HG02798 (cell line): ENCODE data around the gene NAV2.

Experiments
- ATAC-seq: cut with Tn5 transposase; IDR thresholded peaks from one replicate; pipeline ENCODE4 v1.9.1; 2021; ENCODE audit warnings: mild to moderate bottlenecking; ENCODE audit not compliant: unreplicated experiment, poor library complexity

Gene NAV2

DNA sequence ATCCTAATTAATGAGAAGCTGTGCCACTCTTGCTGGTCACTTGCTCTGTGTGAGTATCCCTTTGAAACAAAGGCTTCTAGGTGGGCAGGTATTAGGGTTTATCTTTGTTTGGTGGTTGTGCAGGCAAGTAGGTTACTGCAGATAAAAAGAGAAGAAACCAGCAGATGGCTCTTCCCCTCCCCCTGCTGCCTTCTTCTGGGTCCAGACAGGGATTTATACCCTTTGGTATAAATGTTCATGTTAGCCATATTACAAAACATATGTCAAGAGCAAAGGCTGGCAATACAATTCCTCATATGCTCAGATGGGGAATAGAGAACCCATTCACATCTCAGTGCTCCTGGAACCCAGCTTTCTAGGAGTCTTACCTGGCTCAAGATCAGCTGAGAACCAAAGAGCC lies 109.9 kb downstream of the NAV2 start:
- no peak for ATAC-seq

DNA sequence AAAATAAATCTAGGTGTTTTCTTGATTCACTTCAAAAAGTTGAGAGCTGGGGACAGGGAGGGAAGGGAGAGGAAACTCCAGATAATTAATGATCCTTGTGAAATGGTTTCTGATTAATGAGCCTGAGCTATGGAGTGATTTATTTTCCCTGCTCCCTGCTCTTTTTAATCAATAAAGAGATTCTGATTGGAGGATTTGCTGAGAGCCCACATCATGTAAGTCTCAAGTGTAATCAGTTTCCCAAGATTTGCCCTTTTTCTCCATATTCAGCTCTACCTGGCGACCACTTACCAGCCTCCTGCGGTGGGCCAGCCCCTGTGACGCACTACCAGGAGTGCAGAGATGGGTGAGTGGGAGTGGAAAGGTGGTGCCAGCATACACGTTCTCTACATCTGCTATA lies 114.0 kb downstream of the NAV2 start:
- ATAC-seq: no peak

DNA sequence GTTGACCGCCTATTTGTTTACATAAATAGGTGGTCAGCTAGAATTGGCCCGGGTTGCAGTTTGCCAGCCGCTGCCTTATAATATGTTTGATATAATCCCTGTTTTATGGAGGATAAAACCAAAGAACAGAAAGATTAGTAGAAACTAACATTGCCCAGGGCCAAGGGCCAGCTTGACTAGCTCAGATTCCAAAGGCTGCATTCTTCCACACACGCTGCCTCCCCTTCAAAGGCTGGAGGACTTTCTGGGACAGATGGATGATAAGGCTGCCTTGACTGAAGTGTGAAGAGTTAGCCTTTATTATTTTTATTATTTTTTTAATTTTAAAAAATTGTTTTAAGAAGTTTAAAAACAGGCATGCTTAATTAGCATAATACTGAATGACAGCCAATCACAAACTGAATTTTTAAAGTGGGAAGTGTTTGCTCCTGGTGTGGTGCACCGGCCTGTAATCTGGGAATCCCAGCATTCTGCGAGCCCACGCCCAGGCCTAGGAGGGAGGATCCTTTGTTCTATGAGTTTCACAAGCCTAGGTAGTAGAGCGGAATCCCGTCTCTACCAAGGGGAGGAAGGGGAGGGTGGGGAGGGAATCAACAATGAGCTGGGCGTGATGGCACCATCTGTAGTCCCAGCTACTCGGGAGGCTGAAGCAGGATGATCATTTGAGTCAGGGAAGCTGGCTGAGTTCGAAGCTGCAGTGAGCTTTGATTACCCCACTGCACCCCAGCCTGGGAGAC lies 114.9 kb downstream of the NAV2 start:
- ATAC-seq: no peak

DNA sequence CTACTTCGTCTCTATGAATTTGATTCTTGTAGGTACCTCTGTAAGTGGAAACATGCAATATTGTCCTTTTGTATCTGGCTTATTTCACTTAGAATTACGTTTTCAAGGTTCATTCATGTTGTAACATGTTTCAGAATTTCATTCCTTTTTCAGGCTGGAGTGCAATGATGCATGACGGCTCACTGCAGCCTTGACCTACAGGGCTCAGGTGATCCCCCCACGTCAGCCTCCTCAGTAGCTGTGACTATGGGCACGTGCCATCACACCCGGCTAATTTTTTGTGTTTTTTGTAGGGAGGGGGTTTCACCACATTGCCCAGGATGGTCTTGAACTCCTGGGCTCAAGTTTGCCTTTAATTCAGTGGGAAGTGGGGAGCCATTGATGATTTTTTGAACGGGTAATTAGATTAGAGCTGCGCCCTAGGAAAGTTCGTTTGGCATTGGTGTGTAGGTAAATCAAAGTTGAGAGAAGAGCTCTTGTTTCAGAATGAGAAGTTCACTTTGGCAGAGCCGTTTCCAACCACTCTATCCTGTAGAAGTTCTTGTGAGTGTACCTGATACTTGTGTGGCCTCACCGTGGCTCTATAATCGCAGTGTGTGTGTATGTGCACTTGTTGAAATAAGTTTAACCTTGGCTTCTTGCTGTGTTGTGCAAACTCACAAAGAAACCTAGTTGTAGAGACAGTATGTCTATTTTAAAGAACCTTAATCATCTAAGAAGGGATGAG lies 115.9 kb downstream of the NAV2 start:
- ATAC-seq: peak; percentile 37

DNA sequence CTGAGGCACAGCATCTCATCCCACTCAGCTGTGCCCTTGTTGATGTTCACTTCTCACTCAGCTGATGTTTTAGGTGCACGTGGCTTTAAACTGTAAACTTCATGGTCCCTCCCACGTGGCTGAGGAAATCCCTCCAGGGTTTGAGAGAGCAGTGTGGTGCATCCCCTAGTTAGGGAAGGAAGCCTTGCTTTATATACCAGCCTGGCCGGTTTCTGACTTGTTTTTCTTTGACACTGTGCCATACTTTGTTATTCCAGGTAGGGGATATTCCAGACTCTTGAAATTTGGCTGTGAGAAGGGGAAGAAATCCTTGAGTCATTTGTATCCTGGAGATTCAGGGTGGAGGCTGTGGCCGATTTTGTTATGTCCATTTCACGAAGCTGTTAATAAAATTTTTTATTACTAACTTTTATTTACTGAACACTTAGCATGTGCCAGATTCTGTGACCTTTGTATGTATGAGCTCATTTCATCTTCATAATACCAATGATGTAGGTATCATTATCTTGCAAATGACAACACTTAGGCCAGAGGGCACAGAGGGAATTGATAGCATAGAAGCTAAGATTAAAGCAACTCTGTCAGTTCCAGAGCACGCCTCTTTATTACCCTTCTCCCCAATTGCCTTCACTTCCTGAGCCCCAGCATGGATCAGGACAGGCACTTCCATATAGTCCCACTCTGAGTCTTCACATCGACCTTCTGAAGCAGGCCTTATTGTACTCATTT lies 116.6 kb downstream of the NAV2 start:
- ATAC-seq: peak; percentile 46

DNA sequence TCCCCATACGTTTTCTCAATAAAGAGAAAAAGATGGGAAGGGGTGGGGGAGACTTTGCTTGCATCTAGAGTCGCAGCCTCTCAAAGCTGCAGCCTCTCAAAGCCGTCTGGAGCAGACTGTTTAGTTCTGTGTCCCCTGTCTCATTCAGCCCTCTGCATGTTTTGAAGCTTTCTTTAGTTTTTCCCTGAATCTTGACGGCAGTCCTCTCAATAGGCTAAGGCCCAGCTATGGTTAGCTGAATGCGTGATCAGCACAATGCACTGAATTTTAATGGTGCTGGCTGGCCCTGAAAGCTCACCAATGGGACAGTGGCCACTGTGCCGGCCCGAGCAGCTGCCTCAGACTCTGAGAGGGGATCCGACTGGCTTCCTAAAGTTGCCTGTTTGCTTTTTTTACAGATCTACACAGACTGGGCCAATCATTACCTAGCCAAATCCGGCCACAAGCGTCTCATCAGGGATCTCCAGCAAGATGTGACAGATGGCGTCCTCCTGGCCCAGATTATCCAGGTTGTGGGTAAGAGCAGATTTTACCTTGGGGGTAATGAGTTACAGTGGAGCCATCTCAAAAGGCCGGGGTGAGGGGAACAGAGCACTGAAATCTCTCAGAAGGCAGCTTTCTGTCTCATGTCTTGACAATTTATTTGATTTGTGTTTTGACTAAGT lies 119.6 kb downstream of the NAV2 start:
- ATAC-seq: no peak

DNA sequence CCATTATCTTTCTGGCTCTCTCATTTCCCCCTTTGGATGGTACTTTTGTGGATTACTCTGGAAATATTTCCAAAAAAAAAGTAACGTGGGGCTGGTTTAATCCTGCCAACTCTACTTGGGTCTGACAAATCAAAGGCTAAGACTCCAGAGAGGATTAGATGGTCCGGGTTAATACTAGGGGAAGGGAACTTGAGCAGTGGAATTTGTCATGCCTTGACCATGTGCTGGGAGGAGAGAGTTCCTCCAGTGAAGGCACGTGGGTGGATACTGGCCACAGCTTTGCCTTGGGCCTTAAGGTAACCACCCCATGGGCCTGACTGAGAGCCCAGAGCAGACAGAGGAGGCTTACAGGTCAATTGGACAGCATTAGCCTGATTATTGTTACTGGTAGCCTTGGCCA lies 120.3 kb downstream of the NAV2 start:
- ATAC-seq: no peak

DNA sequence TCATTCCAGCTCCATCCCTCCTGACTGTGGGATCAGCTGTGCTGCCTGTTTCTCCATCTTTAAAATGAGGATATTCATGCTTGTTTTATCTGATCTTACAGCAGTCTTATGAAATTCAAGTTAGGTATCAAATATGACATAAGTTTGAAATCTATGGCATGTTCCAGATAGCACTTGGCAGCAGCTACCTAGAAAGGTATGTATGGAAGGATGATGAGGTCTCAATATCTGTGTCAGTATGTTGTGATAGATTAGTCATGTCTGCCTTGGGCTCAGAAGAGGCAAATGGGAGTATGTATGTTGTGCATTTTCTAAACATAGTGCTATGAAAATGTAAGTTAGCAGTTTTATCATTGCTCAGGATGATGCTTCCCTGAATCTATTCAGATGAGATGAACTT lies 122.1 kb downstream of the NAV2 start:
- no peak for ATAC-seq

DNA sequence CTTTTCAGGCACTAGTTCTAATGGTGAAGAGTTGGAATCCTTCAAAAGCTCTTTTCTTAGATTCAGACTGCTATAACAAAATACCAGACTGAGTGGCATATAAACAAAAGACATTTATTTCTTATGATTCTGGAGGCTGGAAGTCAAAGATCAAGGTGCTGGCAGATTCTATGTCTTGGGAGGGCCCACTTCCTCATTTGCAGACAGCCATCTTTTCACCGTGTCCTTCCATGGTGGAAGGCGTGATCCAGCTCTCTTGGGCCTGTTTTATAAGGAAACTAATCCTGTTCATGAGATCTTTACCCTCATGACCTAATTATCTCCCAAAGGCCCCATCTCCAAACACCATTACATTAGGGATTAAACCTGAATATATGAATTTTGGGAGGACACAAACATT lies 124.0 kb downstream of the NAV2 start:
- ATAC-seq: no peak

DNA sequence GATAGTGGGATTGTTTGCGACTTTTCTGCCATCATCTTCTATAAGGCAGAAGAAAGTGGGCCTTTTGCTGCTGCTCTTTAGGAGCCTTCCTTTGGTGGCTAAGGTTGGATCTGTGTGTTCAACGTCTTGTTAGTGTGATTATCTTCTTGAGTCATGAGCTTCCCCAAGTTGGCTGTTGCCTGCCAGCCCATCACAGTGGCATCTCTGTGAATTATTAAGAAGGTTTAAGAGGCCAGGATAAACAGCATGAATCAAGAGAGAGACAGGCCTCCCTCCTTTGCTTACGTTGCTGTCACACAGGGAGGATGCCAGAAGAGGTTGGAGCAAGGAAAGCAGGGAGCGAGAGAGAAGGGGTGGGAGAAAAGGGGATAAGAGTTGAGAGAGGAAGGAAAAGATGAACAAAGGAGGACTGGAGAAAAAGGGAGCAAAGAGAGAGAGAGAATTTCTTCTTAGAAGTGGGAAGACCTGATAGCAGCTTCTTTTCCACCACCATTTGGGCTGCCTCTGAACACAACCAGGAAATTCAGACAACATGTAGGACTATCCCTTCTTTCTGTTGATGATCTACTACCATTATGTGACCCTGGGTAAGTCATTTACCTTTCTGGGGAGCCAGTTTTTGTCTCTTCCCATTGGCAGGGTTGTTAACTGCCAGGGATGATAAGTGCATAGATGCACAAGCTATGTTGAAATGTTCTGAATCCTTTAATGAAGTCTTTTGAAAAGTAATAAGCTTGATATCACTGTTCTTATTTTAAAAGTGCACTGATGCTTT lies 126.5 kb downstream of the NAV2 start:
- ATAC-seq: no peak

DNA sequence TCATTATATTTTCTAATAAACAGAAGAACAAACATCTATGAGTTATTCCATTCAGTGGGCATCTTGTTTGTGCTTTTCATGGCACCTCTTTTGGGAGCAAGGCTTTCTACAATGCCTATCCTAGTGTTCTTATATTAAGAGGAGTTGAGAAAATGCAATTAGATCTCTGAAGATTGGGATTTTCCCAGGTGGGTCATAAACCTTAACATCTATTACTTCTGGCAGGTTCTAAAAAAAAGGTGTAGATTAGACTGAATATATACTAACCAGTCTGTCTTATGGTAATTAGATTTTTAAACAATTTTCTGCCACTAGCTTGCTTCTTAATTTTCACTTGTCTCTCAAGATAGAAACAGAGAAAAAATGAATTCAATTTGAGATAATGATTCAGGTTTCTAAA lies 128.3 kb downstream of the NAV2 start:
- no peak for ATAC-seq

DNA sequence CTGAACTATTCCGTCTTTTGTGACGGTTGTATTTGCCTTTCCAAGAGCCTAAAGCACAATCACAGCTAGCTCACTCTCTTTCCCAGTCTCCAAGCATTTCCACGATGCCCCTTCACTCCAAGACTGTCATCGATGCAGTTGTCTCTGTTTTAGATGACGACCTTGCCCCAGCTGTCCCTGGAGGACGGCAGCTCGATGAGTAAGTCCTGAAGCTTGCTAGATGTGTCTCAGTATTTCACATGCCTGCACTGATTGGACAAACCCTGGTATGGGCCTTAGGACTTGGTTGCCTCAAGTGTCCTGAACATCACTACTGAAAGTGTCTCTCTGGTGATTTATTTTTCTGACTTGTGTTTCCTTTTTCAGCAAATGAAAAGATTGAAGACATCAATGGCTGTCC lies 129.9 kb downstream of the NAV2 start:
- no peak for ATAC-seq

DNA sequence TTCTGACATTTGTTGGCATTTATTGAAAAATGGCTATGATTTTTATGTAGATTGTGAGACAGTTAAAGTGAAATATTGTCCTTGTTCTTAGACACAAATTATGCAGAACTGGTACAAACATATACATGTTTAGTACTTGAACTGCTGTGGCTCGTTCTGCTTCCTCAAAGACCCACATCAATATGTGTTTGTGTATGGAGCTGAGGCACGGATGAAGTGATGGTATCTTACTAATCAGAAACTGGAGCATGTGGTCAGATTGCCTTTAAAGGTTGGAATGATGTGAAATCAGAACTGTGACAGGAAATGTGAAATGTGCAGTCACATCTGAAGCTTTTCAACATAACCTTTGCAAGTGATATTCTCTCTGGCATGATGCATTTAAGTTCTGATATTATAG lies 130.4 kb downstream of the NAV2 start:
- ATAC-seq: no peak

DNA sequence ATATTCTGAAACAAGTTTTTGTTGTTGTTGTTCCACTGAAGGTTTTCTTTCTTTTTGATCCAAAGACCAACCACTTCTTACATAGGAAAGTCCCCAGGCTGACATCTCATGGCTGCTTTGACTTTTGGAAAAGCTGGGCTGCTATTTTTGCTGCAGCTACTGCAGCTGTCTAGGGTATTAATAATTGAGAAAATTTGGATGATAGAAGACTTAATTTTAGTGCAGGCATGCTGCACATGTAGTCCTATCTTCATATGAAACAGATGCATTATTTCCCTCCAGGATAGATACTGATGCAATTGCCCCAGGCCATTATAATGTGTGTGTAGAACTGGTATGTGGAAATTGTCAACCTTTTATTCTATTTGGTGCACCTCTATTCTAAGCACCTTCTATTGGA lies 131.4 kb downstream of the NAV2 start:
- ATAC-seq: no peak

DNA sequence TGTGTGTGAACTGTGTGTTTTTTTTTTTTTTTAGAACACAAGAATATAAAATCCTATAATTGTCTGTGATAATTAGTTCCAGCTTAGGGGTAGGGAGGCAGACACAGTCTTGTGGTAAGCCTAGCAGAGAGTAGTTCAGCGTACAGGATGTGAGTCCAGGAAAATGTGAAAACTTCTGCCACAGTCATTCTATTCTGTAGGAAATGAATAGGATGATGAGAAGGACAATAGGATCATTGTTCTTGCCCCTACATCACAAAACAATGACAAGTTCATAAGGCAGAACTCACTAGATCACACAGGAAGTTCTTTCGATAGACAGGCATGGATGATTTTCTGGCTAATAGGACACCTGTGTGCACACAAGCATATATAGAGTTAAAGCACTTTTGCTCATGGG lies 132.2 kb downstream of the NAV2 start:
- ATAC-seq: no peak

DNA sequence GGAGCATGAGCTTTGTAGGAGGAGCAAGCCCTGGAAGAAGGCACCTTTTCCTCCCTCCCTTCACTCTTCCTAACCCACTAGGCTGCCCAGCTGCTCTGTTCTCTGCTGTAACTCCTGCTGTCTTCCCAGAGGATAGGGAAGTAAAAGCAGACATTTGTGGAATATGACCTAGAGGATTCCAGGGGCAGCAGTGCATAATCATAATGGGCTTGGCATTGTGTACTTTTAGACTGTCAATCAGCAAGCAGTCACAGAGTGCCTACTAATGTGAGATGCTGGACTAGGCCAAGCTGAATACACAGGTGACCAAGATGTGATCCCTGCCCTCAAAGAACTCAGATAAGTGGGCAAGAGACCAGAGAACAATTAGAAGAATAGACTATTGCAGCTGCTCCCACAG lies 133.0 kb downstream of the NAV2 start:
- no peak for ATAC-seq

DNA sequence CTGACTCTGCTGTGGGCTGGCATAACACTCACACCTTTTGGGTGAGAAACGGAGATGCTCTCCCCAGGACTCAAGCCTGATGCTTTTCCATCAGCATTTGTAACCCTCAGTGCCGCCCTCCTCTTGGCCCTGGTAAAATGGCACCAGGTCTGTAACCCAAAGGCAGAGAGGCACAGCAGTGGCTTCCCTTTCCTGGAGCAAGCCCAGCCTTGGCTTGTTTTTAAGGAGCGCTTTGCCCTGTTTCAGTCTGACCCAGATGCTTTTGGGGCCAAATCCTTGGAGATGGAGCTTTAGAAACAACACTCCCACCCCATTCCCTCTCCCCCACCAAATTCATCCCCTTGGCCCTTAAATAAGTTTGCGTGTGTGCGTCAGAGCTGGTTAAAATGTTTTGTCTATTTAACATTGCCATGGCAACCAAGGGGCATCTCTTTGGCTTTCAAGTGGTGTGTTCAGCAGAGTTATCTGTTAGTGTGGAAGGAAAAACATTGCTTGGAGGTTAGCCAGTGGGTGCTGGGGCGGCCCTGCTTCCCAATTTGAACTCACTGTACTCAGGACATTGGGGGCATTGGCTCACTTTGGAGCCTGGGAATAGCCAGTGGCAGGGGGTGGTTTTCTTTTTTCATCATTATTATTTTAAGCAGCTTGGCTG lies 134.1 kb downstream of the NAV2 start:
- ATAC-seq: no peak

DNA sequence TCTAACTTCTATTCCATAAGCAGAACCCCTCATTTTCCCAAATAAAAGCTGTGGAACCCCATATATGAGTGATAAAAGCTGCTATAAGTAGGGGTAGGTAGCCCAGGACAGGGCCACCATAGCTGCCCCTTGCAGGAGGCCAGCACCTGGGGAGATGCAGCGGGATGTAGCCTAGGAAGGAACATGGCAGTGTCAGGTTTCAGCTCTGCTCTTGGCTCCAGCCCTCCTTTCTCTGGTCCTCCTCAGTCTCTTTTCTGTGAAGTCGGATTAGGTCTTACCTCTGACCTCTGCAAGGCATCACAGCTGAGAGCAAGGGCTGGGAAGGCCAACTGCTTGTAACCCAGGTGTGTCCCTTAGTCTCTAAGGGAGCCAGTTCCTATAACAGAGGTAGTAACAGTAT lies 135.6 kb downstream of the NAV2 start:
- no peak for ATAC-seq

DNA sequence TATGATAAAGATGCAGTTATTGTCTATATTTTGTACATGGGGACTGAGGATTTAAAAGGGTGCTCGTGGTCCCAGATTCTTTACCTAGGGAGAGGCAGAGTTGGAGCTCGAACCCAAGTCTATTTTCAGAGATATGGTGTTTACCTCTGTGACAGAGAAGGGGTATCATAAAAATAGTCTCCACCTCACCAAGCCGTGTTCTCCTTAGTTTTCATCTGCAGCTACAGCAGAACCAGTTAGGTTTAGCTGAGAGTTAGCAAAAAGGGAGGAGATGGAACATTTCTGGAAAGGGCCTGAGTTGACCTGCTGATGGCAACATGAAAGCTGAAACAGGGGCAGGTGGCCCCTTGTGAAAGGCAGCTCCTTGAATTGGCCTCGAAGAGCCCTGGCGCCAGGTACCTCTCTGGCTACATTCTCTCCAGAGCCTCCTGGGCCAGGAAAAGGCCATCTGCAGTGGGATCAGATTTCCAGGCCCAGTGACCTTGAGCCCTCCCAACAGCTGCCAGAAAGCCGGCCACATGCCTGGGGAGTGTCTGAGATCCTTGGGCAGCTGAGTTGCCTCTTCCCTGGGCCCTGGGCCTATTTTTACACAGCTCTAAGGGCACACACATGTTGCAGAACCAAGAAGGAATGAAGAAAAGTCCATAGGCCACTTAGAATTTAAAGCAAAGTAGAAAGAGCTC lies 136.6 kb downstream of the NAV2 start:
- ATAC-seq: no peak
